ENCODE data around the gene CYS1. TPM values are rescaled to one million over a fixed set of nuclear protein-coding genes. Genes with fewer than 3 reads are reported as not detected.

The CYS1 gene
- total and polyA plus RNA-seq, 4 donors, result 0.07 to 4.1 (median 1.0) TPM

DNA sequence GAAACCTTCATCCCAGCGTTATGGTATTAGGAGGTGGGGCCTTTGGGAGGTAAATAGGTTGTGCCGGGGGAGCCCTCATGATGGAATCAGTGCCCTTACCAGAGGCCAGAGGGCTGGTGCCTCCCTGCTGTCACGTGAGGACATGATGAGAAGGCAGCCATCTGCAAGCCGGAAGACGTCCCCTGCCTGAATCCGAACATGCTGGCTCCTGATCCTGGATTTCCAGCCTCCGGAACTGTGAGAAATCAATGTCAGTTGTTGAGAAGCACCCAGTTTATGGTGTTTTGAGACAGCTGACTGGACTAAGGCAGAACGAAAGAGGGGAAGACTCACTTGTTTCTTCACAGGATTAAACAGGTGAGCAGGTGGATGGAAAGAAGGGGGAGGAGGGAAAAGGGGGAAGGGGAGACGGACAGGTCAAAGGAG lies 49.9 kb downstream of the CYS1 start:
- peaks cover 2 to 7% (median 4%) of the 10 kb centered on the region in 4 donors for H3K4me1 ChIP-seq (ENCODE audit: control insufficient read depth in 4 of 4, insufficient read depth in 4 of 4, low read length in 3 of 4)
- no peaks in the 10 kb centered on the region for H3K36me3 ChIP-seq (ENCODE audit: control insufficient read depth in 4 of 4, insufficient read depth in 3 of 4, low read depth in 1 of 4, low read length in 3 of 4)
- H3K9ac ChIP-seq (ENCODE audit: low read depth in 1 of 2, low read length in 2 of 2), result no peak overlapping the region
- TF ChIP-seq HNF4A (conservative IDR thresholded peaks at IDR 0.05) (no peak), YY1 (IDR thresholded peaks at IDR 0.05) (no peak), RAD21 (IDR thresholded peaks at IDR 0.05) (no peak), EGR1 (IDR thresholded peaks at IDR 0.05; ENCODE audit: low read depth in 2 of 2) (no peak), FOXA1 (IDR thresholded peaks at IDR 0.05) (no peak), REST (IDR thresholded peaks at IDR 0.05) (no peak), RXRA (IDR thresholded peaks at IDR 0.05) (no peak)
- TF ChIP-seq, protein P1, sequence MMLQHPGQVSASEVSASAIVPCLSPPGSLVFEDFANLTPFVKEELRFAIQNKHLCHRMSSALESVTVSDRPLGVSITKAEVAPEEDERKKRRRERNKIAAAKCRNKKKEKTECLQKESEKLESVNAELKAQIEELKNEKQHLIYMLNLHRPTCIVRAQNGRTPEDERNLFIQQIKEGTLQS (IDR thresholded peaks at IDR 0.05), result no peak
- no peaks in the 10 kb centered on the region for H3K27me3 ChIP-seq (ENCODE audit: control insufficient read depth in 4 of 4, insufficient read depth in 4 of 4, low read length in 3 of 4)
- no peaks in the 10 kb centered on the region for H3K9me3 ChIP-seq (ENCODE audit: control insufficient read depth in 4 of 4, low read length in 3 of 4)
- DNase-seq (ENCODE audit: low spot score), result no peak
- 81% methylated on average over 9 of the region's 9 CpGs for WGBS
- H3K27ac ChIP-seq (ENCODE audit: low read depth in 1 of 2, low read length in 2 of 2), result no peak overlapping the region
- no peak overlapping the region for H3K4me3 ChIP-seq (ENCODE audit: low read depth in 1 of 3, low read length in 3 of 3)

GRCh38 chr2:10029875-10030223 lies 50.4 kb downstream of the CYS1 start:
- TF ChIP-seq CTCF (IDR thresholded peaks at IDR 0.05; ENCODE audit: low read depth, low read length, missing input control), result no peak
- no peak for TF ChIP-seq RAD21 (IDR thresholded peaks at IDR 0.05)
- no peak for TF ChIP-seq NR2F2 (IDR thresholded peaks at IDR 0.05)
- TF ChIP-seq, protein P1 (IDR thresholded peaks at IDR 0.05), result no peak
- no peak for TF ChIP-seq SP1 (IDR thresholded peaks at IDR 0.05)
- TF ChIP-seq EGR1 (IDR thresholded peaks at IDR 0.05; ENCODE audit: low read depth in 2 of 2), result no peak
- DNase-seq (ENCODE audit: low spot score), result no peak
- peaks cover 0 to 2% (median 0%) of the 10 kb centered on the region in 4 donors for H3K4me1 ChIP-seq (ENCODE audit: control insufficient read depth in 4 of 4, insufficient read depth in 4 of 4, low read length in 3 of 4)
- no peak overlapping the region for H3K27ac ChIP-seq (ENCODE audit: low read depth in 1 of 2, low read length in 2 of 2)
- H3K27me3 ChIP-seq (ENCODE audit: control insufficient read depth in 4 of 4, insufficient read depth in 4 of 4, low read length in 3 of 4), result no peaks in the 10 kb centered on the region
- 76% methylated on average over 7 of the region's 7 CpGs for WGBS
- H3K9ac ChIP-seq (ENCODE audit: low read depth in 1 of 2, low read length in 2 of 2), result no peak overlapping the region
- H3K36me3 ChIP-seq (ENCODE audit: control insufficient read depth in 4 of 4, insufficient read depth in 3 of 4, low read depth in 1 of 4, low read length in 3 of 4), result no peaks in the 10 kb centered on the region
- H3K9me3 ChIP-seq (ENCODE audit: control insufficient read depth in 4 of 4, low read length in 3 of 4), result no peaks in the 10 kb centered on the region
- H3K4me3 ChIP-seq (ENCODE audit: low read depth in 1 of 3, low read length in 3 of 3), result no peak overlapping the region

Measured in liver (tissue), 9 donors.